ENCODE measurements around the gene PLA2G4C. TPM values are rescaled to one million over a fixed set of nuclear protein-coding genes. Genes with fewer than 3 reads are reported as not detected.

The PLA2G4C gene
- total RNA-seq, 1 experiment from 2014 or later = 0.42 TPM

DNA sequence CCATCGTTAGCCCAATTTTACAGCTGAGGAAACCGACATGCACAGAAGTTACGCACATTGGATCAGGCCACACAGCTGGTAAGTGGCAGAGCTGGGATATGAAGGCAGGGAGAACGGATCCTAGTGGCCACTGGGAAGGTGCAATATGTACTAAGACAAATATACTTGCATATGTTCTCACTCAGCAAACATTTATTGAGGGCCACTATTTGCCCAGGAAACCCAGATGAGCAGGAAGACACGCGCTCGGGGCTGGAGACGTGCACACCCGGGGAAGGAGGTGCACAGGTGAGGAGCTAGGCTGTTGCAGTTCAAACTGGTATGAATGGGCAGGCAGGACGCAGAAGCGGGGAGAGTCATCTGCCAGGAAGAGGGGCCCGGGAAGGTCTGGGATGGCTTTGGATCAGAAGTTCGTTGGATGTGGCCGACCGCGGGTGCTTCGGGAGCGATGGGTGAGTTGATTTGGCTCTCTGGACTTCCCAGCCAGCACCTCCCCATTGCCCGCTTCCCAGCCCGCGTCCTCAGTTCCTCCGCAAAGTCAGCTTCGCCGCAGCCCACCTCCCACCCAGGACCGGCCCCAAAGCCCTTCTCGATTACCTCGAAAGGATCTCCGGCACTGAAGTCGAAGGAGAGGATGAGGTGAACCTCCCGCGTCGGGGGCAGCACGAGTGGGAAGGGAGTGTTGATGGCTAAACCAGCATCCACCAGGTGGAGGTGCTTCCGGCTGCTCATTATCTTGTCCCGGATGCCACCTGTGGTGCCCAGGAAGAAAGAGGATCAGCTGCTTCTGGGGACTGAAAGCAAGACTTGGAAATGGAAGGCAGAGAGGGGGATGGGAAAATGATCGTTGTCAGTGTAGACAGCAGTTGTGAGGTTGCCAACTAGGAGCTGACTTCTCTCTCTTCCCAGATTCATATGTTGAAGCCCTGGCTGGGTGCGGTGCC is 48.9 kb downstream of the PLA2G4C start:
- no peak for DNase-seq (ENCODE audit: extremely low read depth, low read depth)

DNA sequence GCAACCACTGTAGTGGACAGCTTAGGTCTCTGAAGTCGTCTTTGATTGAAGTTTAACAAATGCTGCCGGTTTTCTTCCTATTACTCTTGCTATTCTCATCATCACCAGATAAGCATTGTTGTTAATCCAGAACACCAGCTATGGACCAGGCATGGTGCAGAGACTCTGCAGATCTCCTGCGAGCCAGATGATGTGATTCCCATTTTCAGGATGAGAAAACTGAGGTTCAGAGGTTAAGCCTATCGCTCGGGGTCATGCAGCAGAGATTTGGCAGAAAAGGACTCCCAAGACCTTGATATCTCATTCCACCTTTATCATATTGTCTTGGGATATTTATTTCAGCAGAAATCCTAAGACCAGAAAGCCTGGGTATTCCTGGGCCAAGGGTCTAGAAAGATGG is 50.2 kb downstream of the PLA2G4C start:
- no peak for DNase-seq (ENCODE audit: extremely low read depth, low read depth)

DNA sequence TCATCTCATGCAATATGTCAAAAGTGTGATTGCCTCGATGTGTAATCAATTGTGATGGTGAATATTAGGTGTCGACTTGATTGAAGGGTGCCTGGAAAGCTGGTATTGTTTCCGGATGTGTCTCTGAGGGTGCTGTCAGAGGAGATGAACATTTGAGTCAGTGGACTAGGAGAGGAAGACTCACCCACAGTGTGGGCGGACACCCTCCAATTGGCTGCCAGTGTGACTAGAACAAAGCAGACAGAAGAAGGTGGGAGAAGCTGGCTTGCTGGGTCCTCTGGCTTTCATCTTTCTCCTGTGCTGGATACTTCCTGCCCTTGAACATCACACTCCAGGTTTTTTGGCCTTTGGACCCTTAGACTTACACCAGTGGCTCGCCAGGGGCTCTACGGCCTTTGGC is 51.3 kb downstream of the PLA2G4C start:
- no peak for DNase-seq (ENCODE audit: extremely low read depth, low read depth)

DNA sequence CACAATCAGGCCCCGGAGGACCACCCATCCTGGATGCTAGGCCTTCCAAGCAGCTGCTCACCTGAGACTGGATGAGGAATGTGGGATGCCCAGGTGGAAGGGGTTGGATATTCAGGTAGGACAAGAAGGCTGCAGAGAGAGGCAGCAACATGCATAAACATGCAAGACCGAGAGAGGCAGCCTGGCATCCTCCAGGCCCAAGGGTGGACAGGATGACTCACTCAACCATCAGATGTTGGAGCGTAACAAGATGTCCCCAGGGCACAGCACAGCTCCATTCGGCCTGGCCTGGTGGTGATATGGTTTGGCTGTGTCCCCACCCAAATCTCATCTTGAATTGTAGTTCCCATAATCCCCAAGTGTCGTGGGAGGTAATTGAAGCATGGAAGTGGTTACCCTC is 56.8 kb downstream of the PLA2G4C start:
- DNase-seq (ENCODE audit: extremely low read depth, low read depth) = no peak

DNA sequence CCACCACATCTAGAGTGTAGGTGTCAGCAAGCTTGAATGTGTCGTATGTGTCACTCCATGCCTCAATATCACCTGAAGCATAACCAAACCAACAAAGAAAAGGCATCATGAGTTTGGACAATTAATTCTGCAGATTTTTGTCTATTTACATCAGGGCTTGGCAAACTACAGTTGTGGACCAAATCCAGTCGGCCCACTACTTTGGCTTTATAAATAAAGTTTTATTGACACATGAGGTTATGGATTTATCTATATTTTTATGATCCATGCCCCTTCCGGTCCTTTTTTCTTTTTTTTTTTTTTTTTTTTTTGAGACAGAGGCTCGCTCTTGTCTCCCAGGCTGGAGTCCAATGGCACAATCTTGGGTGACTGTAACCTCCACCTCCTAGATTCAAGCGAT is 57.5 kb downstream of the PLA2G4C start:
- DNase-seq (ENCODE audit: extremely low read depth, low read depth) = no peak

DNA sequence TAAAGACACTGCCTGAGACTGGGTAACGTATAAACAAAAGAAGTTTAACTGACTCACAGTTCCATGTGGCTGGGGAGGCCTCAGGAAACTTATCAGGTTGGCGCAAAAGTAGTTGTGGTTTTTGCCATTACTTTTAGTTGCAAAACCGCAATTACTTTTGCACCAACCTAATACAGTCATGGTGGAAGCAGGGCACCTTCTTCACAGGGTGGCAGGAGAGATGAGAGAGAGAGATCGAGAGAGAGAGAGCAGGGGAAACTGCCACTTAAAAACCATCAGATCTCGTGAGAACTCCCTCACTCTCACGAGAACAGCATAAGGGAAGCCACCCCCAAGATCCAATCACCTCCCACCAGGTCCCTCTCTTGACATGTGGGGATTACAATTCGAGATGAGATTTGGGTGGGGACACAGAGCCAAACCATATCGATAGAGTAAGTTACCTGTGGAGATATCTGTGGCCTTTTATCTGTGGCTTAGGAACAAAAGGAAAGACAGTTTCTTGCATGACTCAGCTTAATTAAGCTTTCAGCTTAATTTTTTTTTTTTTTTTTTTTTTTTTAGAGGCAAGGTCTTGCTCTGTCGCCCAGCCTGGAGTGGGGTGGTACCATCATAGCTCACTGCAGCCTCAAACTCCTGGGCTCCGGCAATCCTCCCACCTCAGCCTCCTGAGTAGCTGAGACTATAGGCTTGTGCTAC is 59.1 kb downstream of the PLA2G4C start:
- no peak for DNase-seq (ENCODE audit: extremely low read depth, low read depth)

DNA sequence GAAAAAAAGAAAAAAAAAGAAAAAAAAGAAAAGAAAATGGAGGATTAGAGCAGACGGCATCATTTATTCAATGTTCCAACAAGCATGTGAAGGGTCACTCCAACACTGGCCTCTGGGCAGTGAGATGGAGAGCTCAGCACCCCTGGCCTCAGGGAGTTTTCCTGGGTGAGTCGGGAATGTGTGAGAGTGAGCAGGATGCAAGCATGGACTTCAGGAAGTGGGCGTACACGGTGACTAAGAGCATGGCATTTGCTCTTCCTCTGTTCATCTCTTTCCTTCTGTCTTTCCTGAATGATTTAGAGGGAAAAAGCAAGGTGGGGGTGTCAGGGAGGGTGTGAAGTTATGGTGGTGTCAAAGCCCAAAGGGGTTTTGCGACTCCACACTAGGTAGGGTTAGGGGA is 66.1 kb downstream of the PLA2G4C start:
- DNase-seq (ENCODE audit: extremely low read depth, low read depth) = no peak

DNA sequence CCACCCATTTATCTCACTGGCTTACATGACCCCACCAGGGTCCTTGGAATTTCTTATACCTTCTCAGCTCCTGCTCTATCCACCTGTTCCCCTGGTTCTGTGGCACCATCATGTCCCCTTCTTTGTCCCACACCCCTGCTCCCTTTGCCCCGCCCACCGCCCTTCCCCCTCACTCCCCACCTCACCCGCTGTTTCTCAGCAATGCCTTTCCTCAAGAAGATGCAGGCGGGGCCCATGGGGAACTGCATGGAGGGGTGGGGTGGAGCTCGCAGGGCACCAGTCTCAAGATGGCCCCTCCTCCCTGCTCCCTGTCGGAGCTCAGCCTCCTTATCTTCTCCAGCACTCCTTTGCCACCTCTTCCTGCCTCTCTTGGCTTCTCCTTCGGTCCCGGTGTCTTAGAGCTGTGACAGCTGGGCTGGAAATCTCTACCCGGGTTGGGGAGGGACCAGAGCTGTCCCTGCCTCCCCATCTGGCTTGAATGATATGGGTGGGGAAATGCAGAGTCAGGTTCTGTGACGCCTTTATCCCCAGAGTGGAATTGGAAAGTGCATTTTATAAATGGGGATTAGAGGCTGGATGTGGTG is 66.8 kb downstream of the PLA2G4C start, which contains the start of gene CABP5:
Gene CABP5, minus strand, starts transcription at position 405 of the 584 bp plus-strand sequence. Its CDS starts 157 bp downstream, at position 248.
- no peak for DNase-seq (ENCODE audit: extremely low read depth, low read depth)

DNA sequence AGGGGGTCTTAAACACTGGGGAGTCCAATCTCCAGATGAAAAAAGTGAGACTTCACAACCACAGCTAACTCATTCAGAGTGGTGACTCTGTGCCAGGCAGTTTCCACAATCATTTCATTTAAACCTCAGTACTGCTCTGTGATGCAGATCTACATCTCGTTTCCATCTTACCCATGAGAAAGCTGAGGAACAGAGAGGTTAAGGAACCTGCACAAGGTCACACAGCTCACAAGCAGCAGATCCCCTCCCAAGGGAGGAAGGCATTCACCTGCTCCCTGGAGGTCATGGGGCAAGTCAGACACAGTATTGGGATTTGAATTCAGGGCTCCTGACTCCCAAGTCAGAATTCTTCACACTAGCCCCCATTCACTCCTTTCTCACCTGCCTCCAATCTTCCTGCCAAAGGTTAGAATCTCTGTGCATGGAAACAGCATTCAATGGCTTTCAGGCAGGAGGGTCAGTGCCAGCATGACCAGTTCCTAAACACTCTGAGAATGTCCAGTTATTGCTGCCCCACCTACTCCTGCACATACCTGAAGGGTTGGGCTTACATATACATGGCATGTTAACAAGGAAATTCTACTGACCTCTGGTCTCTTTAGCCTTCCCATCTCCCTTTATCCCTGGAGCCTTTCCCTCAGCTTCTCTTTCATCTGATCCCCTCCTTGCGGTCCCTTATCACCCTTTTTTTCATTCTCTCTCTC is 68.6 kb downstream of the PLA2G4C start:
- DNase-seq (ENCODE audit: extremely low read depth, low read depth) = no peak

DNA sequence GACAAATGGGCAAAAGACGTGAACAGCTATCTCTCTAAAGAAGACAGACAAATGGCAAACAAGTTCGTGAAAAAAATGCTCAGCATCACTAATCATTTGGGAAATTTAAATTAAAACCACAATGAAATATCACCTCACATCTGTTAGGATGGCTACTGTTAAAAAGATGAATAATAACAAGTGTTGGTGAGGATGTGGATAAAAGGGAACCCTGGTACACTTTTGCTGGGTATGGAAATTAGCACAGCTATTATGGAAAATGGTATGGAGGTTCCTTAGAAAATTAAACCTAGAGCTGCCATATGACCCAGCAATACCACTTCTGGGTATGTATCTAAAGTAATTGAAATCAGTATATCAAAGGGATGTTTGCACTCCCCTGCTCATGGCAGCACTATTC is 73.9 kb downstream of the PLA2G4C start:
- DNase-seq (ENCODE audit: extremely low read depth, low read depth) = no peak

DNA sequence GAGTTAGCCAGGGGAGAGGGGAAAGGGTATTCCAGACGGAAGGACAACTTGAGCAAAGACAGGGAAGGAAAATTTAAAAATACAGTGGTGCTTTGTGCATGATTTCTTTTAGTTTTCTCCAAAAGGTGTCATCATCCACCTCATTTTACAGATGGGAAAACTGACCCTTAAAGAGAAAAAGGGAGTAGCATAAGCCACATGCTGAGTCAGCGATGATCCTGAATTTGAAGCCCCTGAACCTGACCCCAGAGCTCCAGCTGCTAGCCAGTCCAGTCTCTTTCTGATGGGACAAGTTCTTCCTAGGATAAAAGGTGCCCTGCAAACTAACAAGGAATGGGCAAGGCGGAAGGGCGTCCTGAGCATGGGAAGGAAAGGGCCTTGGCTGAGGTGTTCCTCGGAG is 77.0 kb downstream of the PLA2G4C start:
- DNase-seq (ENCODE audit: extremely low read depth, low read depth) = no peak

DNA sequence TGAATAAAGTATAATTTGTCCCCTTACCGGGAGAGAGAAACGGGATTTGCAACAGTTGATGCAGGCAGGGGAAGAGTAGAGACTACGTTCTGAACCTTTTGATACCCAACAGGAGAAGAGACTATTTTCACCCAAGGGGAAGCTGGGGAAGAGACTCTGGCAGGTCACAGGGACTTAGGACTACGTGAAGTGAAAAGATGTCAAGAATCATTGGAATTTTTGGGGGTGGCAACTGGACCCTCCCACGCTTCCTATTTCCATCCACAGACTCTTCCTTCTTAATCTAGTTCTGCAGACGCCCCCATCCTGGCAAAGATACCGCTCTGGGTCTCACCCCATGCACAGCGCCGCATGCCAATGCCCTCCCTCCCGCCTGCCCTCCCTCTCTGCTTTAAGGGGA is 80.5 kb downstream of the PLA2G4C start:
- no peak for DNase-seq (ENCODE audit: extremely low read depth, low read depth)

DNA sequence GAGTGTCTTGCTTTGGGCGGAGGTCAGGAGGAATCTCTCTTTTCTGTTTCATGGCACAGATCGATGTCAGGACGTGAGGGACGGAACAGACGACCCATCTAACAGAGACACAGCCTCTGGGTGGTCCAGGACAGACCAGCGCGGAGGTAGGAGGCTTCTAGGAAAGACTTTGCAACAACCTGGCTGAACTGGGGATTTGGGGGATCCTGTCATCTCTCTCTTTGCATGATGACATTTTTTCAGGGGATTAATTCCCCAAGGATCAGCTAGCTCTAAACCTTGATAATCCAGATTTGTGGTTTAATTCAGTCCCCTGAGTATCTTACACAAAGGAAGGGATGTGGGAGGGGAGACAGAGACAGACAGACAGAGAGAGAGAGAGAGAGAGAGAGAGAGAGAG is 81.2 kb downstream of the PLA2G4C start:
- DNase-seq (ENCODE audit: extremely low read depth, low read depth) = no peak

DNA sequence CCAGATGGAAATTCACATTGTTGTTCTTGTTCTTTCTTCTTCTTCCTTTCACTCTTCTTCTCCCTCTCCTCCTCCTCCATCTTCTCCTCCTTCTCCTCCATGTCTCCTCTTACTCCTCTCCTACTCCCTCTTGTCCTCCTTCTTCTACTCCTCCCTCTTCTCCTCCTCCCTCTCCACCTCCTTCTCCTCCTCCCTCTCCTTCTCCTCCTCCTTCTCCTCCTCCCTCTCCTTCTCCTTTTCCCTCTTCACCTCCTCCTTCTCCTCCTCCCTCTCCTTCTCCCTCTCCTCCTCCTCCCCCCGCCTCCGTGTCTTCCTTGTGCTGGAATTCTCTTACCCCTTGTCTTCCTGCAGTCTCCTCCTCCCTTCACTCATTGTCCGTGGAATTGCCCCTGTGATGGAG is 85.1 kb downstream of the PLA2G4C start:
- no peak for DNase-seq (ENCODE audit: extremely low read depth, low read depth)

DNA sequence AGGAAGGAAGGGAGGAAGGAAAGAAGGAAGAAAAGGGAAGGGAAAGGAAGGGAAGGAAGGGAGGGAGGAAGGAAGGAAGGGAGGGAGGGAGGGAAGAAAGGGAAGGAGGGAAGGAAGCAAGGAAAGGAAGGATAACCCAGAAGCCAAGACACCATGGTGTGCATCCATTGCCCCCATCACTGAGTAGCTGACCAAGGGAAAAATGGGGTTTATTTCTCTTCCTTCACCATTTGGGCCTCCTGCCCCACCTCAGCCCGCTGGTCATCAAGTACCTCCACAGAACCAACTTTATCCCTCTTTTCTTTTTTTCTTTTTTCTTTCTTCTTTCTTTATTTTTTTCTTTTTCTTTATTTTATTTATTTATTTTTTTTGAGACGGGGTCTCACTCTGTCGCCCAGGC is 87.1 kb downstream of the PLA2G4C start:
- DNase-seq (ENCODE audit: extremely low read depth, low read depth) = no peak

DNA sequence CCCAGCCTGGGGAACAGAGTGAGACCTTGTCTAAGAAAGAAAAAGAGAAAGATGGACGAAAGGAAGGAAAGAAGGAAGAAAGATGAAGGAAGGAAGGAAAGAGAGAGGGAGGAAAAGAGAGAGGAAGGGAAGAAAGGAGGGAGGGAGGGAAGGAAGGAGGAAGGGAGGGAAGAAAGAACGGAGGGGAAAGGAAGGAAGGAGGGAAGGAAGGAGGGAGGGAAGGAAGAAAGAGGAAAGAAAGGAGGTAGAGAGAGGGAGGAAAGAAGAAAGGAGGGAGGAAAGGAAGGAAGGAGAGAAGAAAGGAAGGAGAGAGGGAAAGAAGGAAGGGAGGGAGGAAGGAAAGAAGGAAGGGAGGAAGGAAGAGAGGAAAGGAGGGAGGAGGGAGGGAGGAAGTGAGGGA is 87.6 kb downstream of the PLA2G4C start:
- DNase-seq (ENCODE audit: extremely low read depth, low read depth) = no peak

DNA sequence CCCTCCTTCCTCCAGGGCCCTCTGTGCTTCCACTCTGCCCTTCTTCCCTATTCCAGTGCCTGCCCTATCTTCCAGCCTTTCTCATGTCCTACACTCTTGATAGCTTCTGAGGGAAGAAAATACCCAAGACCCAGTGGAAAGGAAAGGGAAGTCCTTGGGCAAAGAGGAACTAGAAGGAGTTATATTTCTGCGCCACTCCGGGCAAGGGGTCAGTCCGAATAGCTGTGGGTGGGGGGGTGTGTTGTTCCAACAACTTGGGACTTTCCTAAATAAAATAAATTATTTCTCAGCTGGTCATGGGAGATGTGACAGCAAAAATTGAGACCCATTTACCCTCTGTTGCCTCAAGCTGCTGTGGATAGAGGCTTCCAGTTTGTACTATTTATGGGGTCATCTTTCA is 89.9 kb downstream of the PLA2G4C start:
- no peak for DNase-seq (ENCODE audit: extremely low read depth, low read depth)

DNA sequence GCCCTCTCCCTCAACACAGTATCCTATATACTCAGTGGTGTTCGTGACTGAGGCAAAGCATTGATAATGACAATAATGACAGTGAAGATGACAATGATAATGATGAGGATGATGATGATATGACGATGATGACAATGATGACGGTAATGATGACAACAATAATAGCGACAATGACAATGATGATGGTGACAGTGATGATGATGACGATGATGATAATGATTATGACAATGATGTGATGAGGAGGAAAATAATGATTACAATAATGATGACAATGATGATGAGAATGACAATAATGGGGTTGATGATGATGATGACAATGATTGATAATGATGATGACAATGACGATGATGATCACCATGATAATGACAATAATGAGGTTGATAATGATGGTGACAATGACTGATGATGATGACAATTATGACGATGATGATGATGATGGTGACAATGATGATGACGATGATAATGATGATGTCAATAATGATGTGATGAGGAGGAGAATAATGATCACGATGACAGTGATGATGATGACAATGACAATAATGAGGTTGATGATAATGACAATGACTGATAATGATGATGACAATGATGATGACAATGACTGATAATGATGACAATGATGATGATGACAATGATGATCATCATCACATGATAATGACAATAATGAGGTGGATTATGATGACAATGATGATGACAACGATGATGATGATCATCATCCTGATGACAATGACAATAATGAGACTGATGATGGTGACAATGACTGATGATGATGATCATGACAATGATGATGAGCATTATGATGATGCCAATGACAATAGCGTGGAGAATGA is 99.5 kb downstream of the PLA2G4C start:
- no peak for DNase-seq (ENCODE audit: extremely low read depth, low read depth)

DNA sequence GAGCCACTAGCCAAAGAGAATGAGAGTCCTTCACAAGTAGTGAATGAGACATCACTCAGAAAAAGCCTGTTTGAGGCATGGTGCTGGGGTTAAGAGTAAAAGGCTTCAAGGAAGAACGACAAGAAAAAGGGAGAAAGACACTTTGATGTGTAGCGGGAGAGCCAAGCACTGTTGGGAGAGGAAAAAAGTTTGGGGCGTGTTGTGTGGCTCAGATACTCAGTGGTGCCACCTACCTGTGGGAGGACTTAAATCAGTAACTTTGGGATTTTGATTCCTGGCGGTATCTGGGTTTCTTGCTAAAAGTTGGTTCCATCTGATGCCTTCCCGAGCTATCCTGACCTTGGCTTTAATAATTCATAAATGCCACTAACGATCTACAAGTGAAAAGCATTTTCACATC is 103.9 kb downstream of the PLA2G4C start:
- peak; percentile 1 for DNase-seq (ENCODE audit: extremely low read depth, low read depth)

DNA sequence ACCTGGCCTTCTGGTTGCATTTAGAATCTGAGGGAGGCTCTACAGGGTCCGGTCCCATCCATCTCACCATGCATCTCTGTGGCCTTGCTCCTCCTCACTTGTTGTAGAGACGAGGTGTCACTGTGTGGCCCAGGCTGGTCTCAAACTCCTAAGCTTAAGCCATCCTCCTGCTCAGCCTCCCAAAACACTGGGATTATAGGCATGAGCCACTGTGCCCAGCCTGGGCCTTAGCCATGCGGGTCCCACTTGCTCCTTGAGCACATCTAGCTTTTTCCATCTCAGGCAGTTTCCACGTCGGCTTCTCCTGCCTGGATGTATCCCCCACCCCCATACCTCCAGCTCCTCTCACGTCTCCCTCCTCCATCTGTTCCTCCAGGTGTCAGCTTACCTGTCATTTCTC is 106.4 kb downstream of the PLA2G4C start:
- no peak for DNase-seq (ENCODE audit: extremely low read depth, low read depth)

All from NCI-H460 (cell line).